ENCODE measurements around the gene OR51I2.

Gene OR51I2, protein sequence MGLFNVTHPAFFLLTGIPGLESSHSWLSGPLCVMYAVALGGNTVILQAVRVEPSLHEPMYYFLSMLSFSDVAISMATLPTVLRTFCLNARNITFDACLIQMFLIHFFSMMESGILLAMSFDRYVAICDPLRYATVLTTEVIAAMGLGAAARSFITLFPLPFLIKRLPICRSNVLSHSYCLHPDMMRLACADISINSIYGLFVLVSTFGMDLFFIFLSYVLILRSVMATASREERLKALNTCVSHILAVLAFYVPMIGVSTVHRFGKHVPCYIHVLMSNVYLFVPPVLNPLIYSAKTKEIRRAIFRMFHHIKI

DNA sequence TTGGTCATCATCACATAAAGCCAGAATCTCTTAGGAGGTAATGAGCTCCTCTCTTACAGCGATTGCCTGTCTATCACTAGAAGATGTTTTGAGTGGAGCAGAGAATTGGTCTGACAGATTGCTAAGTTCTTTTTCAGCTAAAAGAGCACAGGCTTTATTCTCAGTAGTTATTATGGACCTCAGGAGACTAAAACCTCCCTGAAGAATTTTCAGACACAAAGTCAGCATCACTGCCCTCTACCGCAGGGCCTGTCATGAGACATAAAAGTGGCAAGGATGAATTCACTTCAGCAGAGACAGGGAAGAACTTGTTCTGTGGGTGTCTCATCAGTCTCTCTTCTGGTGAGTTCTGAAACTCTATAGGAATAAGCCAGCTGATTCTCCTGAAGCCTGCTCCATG lies at the start of gene OR51I2:
OR51I2 (plus strand) TSS at position 301 of the 400 bp plus-strand sequence. CDS start 4,166 bp downstream, outside the sequence.
- DNase-seq, result no peak

DNA sequence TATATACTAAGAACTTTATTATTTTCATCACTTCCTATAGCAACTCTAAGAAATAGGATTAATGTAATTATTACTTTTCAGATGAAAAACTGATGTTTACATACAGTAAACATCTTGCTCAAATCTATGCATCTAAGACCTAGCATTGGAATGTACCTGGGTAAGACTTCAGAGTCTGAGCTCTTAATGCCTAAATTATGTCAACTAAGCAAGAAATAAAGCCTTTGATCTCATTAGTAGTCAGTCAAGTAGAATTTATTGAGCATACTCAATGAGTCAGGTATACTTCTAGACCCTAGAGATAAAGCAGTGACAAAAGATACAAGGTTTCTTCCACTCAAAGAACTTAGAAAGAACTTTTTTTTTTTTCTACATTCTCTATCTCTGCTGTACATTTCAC lies 44.0 kb upstream of the OR51I2 start:
- no peak for DNase-seq

- DNase-seq, result no peak
Observed at GRCh38 chr11:5420993-5421392, 28.1 kb upstream of the OR51I2 start.

- DNase-seq, result no peak
Observed at GRCh38 chr11:5421811-5422210, 27.3 kb upstream of the OR51I2 start, which contains the start of gene OR51Q1. OR51Q1 (plus strand) TSS chr11:5422111; CDS start chr11:5422201, 90 bp downstream.

GRCh38 chr11:5423131-5423530 lies 26.0 kb upstream of the OR51I2 start:
- DNase-seq, result no peak

- no peak for DNase-seq
Observed at GRCh38 chr11:5441414-5441813, 7.7 kb upstream of the OR51I2 start, which contains the start of gene OR51I1. OR51I1 (minus strand) TSS chr11:5441514; CDS start chr11:5441514, 0 bp downstream.

- no peak for DNase-seq
Observed at GRCh38 chr11:5443835-5444393, 5.2 kb upstream of the OR51I2 start.

- no peak for DNase-seq
Observed at GRCh38 chr11:5449432-5449831, 309 bp downstream of the OR51I2 start.

DNA sequence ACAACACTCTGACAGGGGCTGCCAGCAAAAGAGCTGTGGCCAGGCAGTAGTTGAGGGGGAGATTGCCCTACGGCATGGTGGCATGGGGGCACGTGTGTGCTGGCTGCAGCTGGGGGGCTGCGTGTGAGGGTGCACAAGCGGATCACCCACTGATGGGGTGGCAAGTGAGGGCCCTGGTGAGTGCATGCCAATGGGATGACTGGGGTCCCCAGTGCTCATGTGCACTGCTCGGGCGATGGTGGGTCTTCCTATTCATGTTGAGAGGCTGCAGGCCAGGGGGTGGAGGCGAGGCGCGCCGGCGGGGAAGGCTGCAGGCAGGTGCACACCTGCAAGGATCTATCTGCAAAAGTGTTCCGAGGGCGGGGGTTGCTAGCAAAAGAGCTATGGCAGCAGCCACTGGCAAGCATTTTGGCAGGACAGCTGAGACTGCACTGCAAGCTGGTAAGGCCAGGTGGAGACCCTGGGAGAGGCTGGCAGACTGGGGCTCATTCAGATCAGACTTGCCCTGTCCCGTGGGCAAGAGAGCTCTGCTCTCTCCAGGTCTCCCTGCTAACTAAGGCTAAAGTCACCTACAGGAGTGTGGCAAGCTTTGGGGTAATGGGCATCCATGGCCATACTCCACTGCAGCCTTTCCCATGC lies 12.0 kb downstream of the OR51I2 start:
- DNase-seq, result no peak

GRCh38 chr11:5467527-5467926 lies 18.4 kb downstream of the OR51I2 start:
- DNase-seq, result no peak

DNA sequence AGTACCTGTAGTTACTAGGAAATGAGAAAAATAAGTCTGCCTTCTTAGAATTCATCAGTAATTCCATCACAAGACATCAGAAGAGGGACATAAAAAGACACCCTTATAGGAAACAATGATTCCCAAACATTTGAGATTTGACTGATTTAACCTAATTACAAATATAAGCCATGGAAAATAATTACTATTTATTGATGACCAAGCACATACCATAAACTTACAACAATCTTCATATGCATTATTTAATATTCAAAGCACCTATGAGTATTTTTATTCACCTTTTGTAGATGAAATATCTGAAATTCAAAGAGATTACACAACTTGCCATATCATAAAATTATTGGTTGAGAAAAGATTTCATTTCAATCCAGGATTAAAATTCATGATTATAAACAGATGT lies 24.8 kb downstream of the OR51I2 start:
- no peak for DNase-seq

GRCh38 chr11:5476186-5476819 lies 27.2 kb downstream of the OR51I2 start:
- peak; percentile 82 for DNase-seq

- peak; percentile 55 for DNase-seq
Observed at GRCh38 chr11:5486003-5486402, 36.9 kb downstream of the OR51I2 start.

DNA sequence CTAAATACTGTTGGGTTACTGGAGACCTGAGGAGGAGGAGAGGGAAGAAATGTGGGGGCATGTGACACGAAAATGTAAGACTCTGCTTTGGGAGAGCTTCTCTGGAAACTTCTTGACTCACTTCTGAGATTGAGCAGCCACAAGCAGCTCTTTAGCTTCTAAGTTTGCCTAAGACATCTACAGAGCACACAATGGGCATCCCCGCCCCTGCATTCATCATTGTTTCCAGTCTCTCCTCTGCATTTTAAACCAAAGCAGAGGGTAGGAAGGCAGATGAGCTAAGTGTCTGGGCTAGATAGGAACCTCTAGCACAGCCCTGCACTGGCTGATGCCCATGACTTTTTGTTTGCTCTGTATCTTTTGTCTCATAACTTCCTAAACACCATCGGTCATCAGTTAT lies 37.3 kb downstream of the OR51I2 start:
- DNase-seq, result no peak

DNA sequence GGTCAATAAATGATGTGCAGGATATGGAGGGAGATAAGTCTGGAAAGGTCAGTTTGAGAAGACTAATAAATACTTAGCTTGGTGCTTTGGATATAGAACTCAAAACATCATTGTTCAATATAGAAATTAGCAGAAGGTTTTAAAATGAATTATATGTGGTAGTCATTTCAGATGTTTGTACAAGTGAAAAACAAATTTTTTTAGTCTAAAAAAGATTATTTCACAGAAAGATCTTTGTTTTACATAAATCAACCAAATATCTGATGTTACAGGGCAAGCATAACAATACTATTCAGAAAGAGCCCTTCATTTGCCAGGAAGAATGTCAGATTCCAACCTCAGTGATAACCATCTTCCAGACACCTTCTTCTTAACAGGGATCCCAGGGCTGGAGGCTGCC lies 39.3 kb downstream of the OR51I2 start, which contains the start of gene OR52D1:
OR52D1 (plus strand) TSS at position 301 of the 400 bp plus-strand sequence; CDS start at position 323, 22 bp downstream.
- no peak for DNase-seq

- no peak for DNase-seq
Observed at GRCh38 chr11:5488798-5489399, 39.8 kb downstream of the OR51I2 start.

DNA sequence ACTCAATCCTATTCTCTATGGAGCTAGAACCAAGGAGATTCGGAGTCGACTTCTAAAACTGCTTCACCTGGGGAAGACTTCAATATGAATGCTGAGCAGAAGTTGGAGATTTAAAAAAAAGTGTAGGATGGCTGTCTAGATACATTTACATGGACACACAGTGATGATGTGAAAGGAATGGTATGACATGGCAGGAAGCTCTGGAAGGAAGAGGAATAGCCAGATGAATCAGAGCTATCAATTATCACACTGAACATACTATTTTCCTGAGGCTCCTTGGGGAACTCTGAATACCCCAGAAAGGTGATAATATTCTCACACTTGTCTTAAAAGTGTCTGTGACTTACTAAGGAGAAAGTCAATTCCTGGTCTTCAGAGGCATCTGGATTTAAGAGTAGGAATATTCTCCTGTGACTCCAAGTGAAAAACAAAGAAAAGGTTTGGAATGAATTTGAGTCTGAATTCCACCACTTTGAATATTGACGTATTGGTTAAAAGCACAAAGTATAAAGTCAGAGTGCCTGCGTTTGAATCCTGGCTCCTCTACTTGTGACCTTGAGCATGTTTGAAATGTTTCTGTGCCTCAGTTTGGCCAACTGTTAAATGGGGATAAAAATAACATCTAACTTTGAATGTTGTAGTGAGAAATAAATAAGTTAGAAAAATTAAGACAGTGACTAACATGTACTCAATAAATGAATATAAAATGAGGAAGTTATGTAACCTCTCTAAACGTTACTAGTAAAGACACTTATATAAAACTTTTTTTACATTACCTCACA lies 40.6 kb downstream of the OR51I2 start:
- DNase-seq, result no peak

DNA sequence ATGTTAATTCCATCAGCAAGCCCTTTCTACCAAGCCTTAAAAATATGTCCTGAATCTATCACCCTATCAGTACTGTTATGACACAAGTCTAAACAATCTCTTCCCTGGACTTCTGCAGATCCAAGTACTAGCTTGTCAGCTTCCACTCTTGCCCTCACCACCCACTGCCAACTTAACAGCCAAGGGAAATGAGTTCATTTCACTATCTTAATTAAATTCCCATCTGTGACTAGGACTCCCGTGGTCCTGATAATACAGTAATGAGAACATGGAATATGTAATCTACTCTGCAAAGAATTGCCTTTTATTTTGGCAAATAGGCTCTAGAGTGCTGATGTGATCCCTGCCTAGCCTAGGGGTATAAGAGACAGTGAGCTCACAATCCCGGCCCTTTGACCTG lies 50.5 kb downstream of the OR51I2 start:
- no peak for DNase-seq

DNA sequence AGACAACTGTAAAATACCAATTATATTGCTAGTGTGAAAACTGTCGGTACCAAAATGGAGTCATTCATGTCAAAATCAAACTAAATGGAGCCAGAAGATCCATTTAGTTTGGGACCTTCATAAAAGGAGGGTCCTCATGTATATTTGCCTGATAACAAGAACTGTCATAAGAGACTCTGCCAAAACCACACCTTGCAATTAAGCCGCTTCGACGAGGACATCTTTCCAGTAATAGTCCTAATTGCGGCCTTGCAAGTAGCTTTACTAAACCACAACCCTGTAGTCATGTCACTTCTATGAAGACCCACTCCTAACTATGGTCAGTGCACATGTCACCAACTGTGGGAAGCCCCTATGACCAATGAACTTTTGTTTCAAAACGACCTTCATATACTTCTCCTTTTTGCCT lies 51.3 kb downstream of the OR51I2 start:
- DNase-seq, result no peak

DNA sequence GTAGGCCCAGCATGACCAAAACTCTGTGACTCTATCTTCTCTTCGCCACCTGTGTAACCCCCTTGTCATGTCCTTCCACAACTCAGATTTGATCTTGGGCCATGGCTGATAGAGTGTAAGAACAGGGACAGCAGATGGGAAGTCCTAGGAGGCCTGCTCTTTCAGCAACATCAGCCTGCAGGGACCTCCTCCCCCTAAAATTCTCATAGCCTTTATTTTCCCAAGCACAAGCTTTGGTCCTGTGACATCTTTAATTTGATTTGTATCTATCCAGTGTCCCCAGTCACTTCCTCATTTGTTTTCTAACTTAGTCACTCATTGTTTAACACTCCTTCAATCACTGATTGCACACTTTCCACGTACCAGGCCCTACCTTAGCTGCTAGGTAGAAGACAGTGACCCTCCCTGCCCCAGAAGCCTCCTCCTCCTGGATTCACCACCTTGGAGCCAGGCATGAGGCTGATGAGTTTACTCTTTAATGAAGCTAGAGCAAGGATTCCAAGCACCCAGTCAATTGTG lies 55.3 kb downstream of the OR51I2 start:
- no peak for DNase-seq

DNA sequence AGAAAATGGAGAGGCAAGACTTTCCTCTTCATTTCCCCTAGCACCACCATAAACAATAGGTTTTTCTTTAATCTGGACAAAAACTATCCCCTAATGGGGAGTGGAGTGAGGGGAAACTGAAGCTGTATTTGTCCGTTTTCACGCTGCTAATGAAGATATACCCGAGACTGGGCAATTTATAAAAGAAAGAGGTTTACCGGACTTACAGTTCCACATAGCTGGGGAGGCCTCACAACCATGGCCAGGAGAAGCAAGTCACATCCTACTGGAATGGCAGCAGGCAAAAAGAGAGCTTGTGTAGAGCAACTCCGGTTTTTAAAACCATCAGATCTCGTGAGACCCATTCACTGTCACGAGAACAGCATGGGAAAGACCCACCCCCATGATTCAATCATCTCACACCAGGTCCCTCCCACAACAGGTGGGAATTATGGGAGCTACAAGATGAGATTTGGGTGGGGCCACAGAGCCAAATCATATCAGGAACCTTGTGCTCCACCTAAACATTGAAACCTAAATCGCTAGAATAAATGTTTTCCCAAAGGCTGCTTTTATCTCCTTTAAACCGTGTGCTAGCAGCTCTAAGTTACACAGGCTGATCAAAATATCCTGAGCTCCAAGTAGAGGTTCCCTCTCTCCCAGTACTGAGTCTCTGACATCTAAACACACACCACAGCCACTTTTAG lies 56.4 kb downstream of the OR51I2 start:
- no peak for DNase-seq

All from hematopoietic multipotent progenitor cell treated with erythropoietin and hydrocortisone succinate and interleukin-3 and kit ligand, for 4 days (in vitro differentiated cells).